Measurements from ENCODE around the gene TMEM11. TPM values are rescaled to one million over a fixed set of nuclear protein-coding genes. Genes with fewer than 3 reads are reported as not detected.
A peak's percentile ranks its signal among the peaks of the same experiment; 100 is the strongest.

The TMEM11 gene
- polyA plus RNA-seq, 2 of the 4 experiments (the other 2 are of a cell fraction): 57.7 to 61.0 TPM

GRCh38 chr17:21183468-21183867 is 30.5 kb downstream of the TMEM11 start:
- WGBS (ENCODE audit: missing lambda C conversion rate): 58% methylated on average over 5 of the region's 5 CpGs
- no peak for ATAC-seq
- POLR2A ChIA-PET: no interaction called here
- TF ChIP-seq RAD21 (conservative IDR thresholded peaks at IDR 0.05 in 1 of 2, IDR thresholded peaks at IDR 0.05 in 1 of 2): no peak
- no peak for TF ChIP-seq CTCF (IDR thresholded peaks at IDR 0.05)
- TF ChIP-seq SREBF2 (IDR thresholded peaks at IDR 0.05): no peak
- no peak for TF ChIP-seq NR3C1 (IDR thresholded peaks at IDR 0.05)
- no peak for TF ChIP-seq GATA3 (IDR thresholded peaks at IDR 0.05; ENCODE audit: borderline replicate concordance)
- TF ChIP-seq RCOR1 (IDR thresholded peaks at IDR 0.05; ENCODE audit: low read depth, low read length): no peak
- no peak for TF ChIP-seq KDM1A (IDR thresholded peaks at IDR 0.05; ENCODE audit: low read depth)
- no peak for TF ChIP-seq ZC3H11A (IDR thresholded peaks at IDR 0.05)
- TF ChIP-seq EP300 (IDR thresholded peaks at IDR 0.05): no peak
- TF ChIP-seq REST (IDR thresholded peaks at IDR 0.05): no peak
- TF ChIP-seq ATOH8 (CRISPR knock-in tag; IDR thresholded peaks at IDR 0.05; ENCODE audit: low read depth): no peak
- no peak for TF ChIP-seq NPAS2 (CRISPR knock-in tag; IDR thresholded peaks at IDR 0.05; ENCODE audit: borderline replicate concordance)
- H3K9me3 ChIP-seq: no peaks in the 10 kb centered on the region
- H3K4me3 ChIP-seq: no peak overlapping the region
- no peaks in the 10 kb centered on the region for H3K4me1 ChIP-seq
- H3K27ac ChIP-seq: no peak overlapping the region
- FAIRE-seq: no peak
- H3K4me2 ChIP-seq: no peak overlapping the region
- DNase-seq (ENCODE audit: low read depth in 1 of 2, low spot score in 1 of 2): no peak
- CTCF ChIA-PET: no interaction called here

- Histone ChIP-seq H3K4me1 (no peaks in the 10 kb centered on the region), H3K4me2 (no peak overlapping the region), H3K9me3 (no peaks in the 10 kb centered on the region), H3K27ac (no peak overlapping the region), H3K4me3 (no peak overlapping the region)
- no peak for TF ChIP-seq SREBF2 (IDR thresholded peaks at IDR 0.05)
- no peak for TF ChIP-seq POLR2AphosphoS2 (conservative IDR thresholded peaks at IDR 0.05; ENCODE audit: low read length)
- TF ChIP-seq CEBPB (IDR thresholded peaks at IDR 0.05): no peak
- TF ChIP-seq ZC3H11A (IDR thresholded peaks at IDR 0.05): no peak
- TF ChIP-seq KDM5A (IDR thresholded peaks at IDR 0.05): no peak
- ChIA-PET CTCF (interaction anchor here (0.8 to 1.5 kb wide), 3 partner anchors 9 to 58 kb away, joined by 3 to 5 read pairs (median 4); no protein-coding TSS in a partner anchor), POLR2A (no interaction called here)
- FAIRE-seq (no peak), ATAC-seq (peak in 1 of 2 experiments; percentile 23; a peak in 2 of 6 replicates), DNase-seq (ENCODE audit: low read depth in 1 of 2, low spot score in 1 of 2) (no peak)
- WGBS (ENCODE audit: missing lambda C conversion rate): 88% methylated on average over 13 of the region's 13 CpGs
These were observed 35.9 kb downstream of the TMEM11 start for GRCh38 chr17:21177854-21178600.

GRCh38 chr17:21177401-21177800 is 36.6 kb downstream of the TMEM11 start:
- POLR2A ChIA-PET: no interaction called here
- H3K4me3 ChIP-seq: no peak overlapping the region
- ATAC-seq: no peak; a peak in 2 of 6 replicates
- no peaks in the 10 kb centered on the region for H3K9me3 ChIP-seq
- no peaks in the 10 kb centered on the region for H3K4me1 ChIP-seq
- no peak for TF ChIP-seq KDM1A (IDR thresholded peaks at IDR 0.05; ENCODE audit: low read depth)
- TF ChIP-seq CBX2 (IDR thresholded peaks at IDR 0.05; ENCODE audit: borderline replicate concordance, low read depth): no peak
- H3K4me2 ChIP-seq: no peak overlapping the region
- no peak overlapping the region for H3K27ac ChIP-seq
- WGBS (ENCODE audit: missing lambda C conversion rate): 84% methylated on average over 8 of the region's 8 CpGs
- FAIRE-seq: no peak
- CTCF ChIA-PET: interaction anchor here (1.3 to 1.5 kb wide), 2 partner anchors 8 to 11 kb away, joined by 4 to 5 read pairs; no protein-coding TSS in a partner anchor
- no peak for DNase-seq (ENCODE audit: low read depth in 1 of 2, low spot score in 1 of 2)

All from A549 (cell line).